Measurements from ENCODE around the gene OARD1.

GRCh38 chr6:41028561-41029412 lies 43.4 kb downstream of the OARD1 start:
- TF ChIP-seq CTCF (IDR thresholded peaks at IDR 0.05) (no peak), POLR2AphosphoS5 (IDR thresholded peaks at IDR 0.05) (no peak), POLR2A (IDR thresholded peaks at IDR 0.05) (no peak)
